HEK293T (cell line): ENCODE measurements around the gene FCRLA.
A peak's percentile ranks its signal among the peaks of the same experiment; 100 is the strongest.

Source experiments
- CTCF ChIA-PET: fragments of 350-600 bp; formaldehyde crosslinking; extraction: SDS; loops from one replicate; lab custom pipeline; 2021; ENCODE audit warnings: antibody characterized with exemption, inconsistent platforms; lab: Yijun Ruan, JAX
- POLR2A ChIA-PET: fragments of 350-600 bp; formaldehyde crosslinking; extraction: SDS; loops from one replicate; lab custom pipeline; 2020; ENCODE audit warnings: antibody characterized with exemption, inconsistent platforms; lab: Yijun Ruan, JAX
- DNase-seq: peaks from one replicate; pipeline ENCODE4 v3.0.0; 2012; ENCODE audit warnings: mixed read lengths; ENCODE audit errors: extremely low spot score
- ARNT ChIP-seq: fragments of 450-650 bp; IDR thresholded peaks from 2 replicates; pipeline ENCODE4 v1.6.1; 2017; ENCODE audit warnings: mild to moderate bottlenecking
- BHLHE40 ChIP-seq: fragments of 450-650 bp; IDR thresholded peaks from 2 replicates; pipeline ENCODE4 v1.6.1; 2016; ENCODE audit warnings: mild to moderate bottlenecking, moderate library complexity, borderline replicate concordance
- CTBP1 ChIP-seq: fragments of 450-650 bp; IDR thresholded peaks from 2 replicates; pipeline ENCODE4 v1.6.1; 2016; ENCODE audit warnings: borderline replicate concordance
- ELF4 ChIP-seq: fragments of 450-650 bp; IDR thresholded peaks from 2 replicates; pipeline ENCODE4 v1.6.1; 2017; ENCODE audit warnings: antibody characterized with exemption
- FOXA1 ChIP-seq: fragments of 450-650 bp; IDR thresholded peaks from 2 replicates; pipeline ENCODE4 v1.6.1; 2016; ENCODE audit warnings: mild to moderate bottlenecking
- FOXK2 ChIP-seq: fragments of 450-650 bp; IDR thresholded peaks from 2 replicates; pipeline ENCODE4 v1.6.1; 2016; ENCODE audit warnings: mild to moderate bottlenecking
- FOXM1 ChIP-seq: fragments of 450-650 bp; IDR thresholded peaks from 2 replicates; pipeline ENCODE4 v1.6.1; 2017; ENCODE audit warnings: mild to moderate bottlenecking, borderline replicate concordance
- HDGF ChIP-seq: fragments of 450-650 bp; IDR thresholded peaks from 2 replicates; pipeline ENCODE4 v1.6.1; 2017; ENCODE audit warnings: antibody characterized with exemption, borderline replicate concordance
- L3MBTL2 ChIP-seq: fragments of 450-650 bp; conservative IDR thresholded peaks from 2 replicates; pipeline ENCODE4 v1.6.1; 2016; ENCODE audit warnings: mild to moderate bottlenecking
- LEF1 ChIP-seq: fragments of 450-650 bp; IDR thresholded peaks from 2 replicates; pipeline ENCODE4 v1.6.1; 2017; ENCODE audit warnings: mild to moderate bottlenecking, borderline replicate concordance
- NFRKB ChIP-seq: fragments of 450-650 bp; IDR thresholded peaks from 2 replicates; pipeline ENCODE4 v1.6.1; 2016; ENCODE audit warnings: mild to moderate bottlenecking, moderate library complexity
- PKNOX1 ChIP-seq: fragments of 450-650 bp; IDR thresholded peaks from 2 replicates; pipeline ENCODE4 v1.6.1; 2016
- SP1 ChIP-seq: fragments of 450-650 bp; IDR thresholded peaks from 2 replicates; pipeline ENCODE4 v1.6.1; 2017
- SUZ12 ChIP-seq: fragments of 450-650 bp; IDR thresholded peaks from 2 replicates; pipeline ENCODE4 v1.6.1; 2016; ENCODE audit warnings: mild to moderate bottlenecking
- TARDBP ChIP-seq: fragments of 450-650 bp; IDR thresholded peaks from 2 replicates; pipeline ENCODE4 v1.6.1; 2016
- ZNF384 ChIP-seq: fragments of 450-650 bp; IDR thresholded peaks from 2 replicates; pipeline ENCODE4 v1.6.1; 2016

Gene FCRLA

DNA sequence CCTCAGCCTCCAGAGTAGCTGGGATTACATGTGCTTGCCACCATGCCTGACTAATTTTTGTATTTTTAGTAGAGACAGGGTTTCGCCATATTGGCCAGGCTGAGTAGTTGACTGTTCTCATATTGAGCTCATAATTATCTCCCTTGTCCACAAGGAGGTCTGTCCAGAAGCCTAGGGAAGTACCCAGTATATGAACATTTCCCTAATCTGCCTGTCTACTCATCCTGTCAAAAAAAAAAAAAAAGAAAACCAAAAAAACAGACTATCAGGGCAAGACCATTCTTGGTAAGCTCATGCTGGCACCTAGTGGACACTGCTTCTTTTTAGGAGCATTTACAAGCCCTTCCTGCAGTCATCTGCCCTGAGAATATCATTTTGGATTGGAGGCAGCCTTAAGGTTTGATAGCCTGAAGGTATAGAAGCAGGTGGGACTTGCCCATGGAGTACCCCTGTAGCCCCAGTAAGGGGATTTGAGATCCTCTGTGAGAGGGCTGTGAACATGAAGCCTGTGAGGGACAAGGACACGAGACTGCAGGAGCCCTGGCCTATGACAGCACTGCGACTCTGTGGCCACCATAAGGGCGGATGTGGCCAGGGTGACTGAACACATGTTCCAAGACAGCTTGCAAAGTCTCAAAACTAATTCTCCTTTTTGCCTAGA, 31.7 kb downstream of the FCRLA start:
- ChIA-PET CTCF (interaction anchor here (0.7 to 1.7 kb wide), 4 partner anchors 10 to 91 kb away, joined by 3 to 8 read pairs (median 3); no protein-coding TSS in a partner anchor), POLR2A (interaction anchor here (2.0 kb wide), 1 partner anchor 12 kb away, joined by 11 read pairs; no protein-coding TSS in a partner anchor)
- peak; percentile 44 for DNase-seq
- TF ChIP-seq ZNF384, result peak; percentile 98
- TF ChIP-seq SP1, result no peak
- TF ChIP-seq NFRKB, result no peak
- TF ChIP-seq FOXK2, result no peak
- no peak for TF ChIP-seq HDGF
- peak; percentile 35; the same call in 1 of the 2 replicates for TF ChIP-seq PKNOX1
- TF ChIP-seq CTBP1, result no peak

GRCh38 chr1:161739865-161740566, 33.0 kb downstream of the FCRLA start:
- no peak for TF ChIP-seq FOXA1
- TF ChIP-seq NFRKB, result no peak
- TF ChIP-seq FOXM1, result no peak
- TF ChIP-seq BHLHE40, result no peak
- POLR2A ChIA-PET, result interaction anchor here (0.6 kb wide), 1 partner anchor 470 kb away, joined by 3 read pairs; no protein-coding TSS in a partner anchor
- no peak for DNase-seq
- CTCF ChIA-PET, result interaction anchor here (1.7 kb wide), 1 partner anchor 13 kb away, joined by 8 read pairs; no protein-coding TSS in a partner anchor

DNA sequence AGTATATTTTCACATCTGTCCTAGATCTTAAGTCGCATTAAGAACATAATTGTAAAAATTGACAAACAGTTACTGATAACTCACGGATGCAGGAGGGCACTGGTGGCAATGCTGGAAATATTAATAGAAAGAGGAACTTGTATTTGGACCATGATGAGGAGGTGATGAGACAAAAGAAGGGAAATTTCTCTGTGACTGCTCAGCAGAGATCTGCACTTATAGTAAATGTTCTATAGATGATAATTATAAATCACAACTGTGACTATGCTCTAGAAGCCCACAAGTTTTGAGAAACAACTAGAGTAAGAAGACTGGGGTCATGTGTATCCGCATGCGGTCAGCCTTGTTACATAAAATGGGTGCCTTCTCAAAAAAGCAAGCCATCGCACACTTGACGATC, 33.9 kb downstream of the FCRLA start:
- ChIA-PET POLR2A (no interaction called here), CTCF (interaction anchor here (0.5 to 0.9 kb wide), 3 partner anchors 106 to 562 kb away, joined by 3 to 4 read pairs (median 3); no protein-coding TSS in a partner anchor)
- DNase-seq, result no peak
- TF ChIP-seq CTBP1, result no peak
- no peak for TF ChIP-seq SP1
- no peak for TF ChIP-seq NFRKB
- TF ChIP-seq ELF4, result no peak
- TF ChIP-seq BHLHE40, result no peak
- TF ChIP-seq ARNT, result no peak

DNA sequence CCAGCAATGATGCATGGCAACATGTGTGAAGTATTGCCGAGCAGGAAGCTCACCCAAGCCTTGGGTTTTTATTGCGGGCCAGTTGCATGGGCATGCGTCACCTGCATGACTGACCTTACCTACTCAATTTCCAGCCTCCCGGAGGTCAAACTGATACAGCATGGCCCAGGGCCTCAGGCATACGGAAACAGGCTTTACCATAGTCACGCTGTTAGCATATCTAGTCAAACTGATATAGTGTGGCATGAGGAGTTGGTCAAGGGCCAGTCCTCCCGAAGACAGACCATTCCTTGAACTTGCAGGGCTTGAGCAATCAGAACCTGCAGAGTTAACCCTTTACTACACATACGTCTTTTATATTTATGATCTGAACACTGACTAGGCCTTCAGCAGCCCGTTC, 36.2 kb downstream of the FCRLA start:
- TF ChIP-seq CTBP1, result no peak
- TF ChIP-seq ARNT, result no peak
- no peak for TF ChIP-seq LEF1
- TF ChIP-seq HDGF, result no peak
- TF ChIP-seq ELF4, result no peak
- no peak for TF ChIP-seq TARDBP
- TF ChIP-seq SP1, result no peak
- no peak for TF ChIP-seq L3MBTL2
- TF ChIP-seq SUZ12, result no peak
- TF ChIP-seq FOXM1, result no peak
- no peak for TF ChIP-seq ZNF384
- TF ChIP-seq FOXA1, result no peak
- TF ChIP-seq PKNOX1, result no peak
- TF ChIP-seq NFRKB, result no peak
- no peak for TF ChIP-seq FOXK2
- ChIA-PET POLR2A (no interaction called here), CTCF (no interaction called here)
- no peak for DNase-seq

DNA sequence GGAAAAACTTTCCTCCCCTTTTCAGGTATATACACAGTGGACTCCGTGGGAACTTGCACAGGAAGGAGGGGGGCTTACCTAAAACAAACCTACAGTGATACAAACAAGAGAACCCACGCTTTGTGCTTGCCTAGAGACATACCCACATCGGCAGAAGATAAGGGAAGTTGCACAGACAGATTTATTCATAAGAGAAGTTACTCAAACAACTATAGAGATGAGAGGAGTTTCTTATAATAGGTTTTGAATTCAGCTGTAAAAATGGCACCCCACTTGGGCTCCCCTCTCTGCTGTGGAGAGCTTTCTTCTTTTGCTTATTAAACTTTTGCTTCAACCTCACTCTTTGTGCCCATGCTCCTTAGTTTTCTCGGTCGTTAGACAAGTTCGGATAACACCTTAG, 40.8 kb downstream of the FCRLA start:
- CTCF ChIA-PET, result no interaction called here
- no peak for DNase-seq
- TF ChIP-seq NFRKB, result no peak
- no peak for TF ChIP-seq ELF4
- no peak for TF ChIP-seq SUZ12
- TF ChIP-seq BHLHE40, result no peak
- TF ChIP-seq TARDBP, result no peak
- no peak for TF ChIP-seq ARNT
- no peak for TF ChIP-seq ZNF384
- no peak for TF ChIP-seq PKNOX1
- POLR2A ChIA-PET, result no interaction called here

GRCh38 chr1:161749509-161750407, 42.7 kb downstream of the FCRLA start, which contains the start of gene DUSP12:
DUSP12 (plus strand) TSS chr1:161749786; CDS start chr1:161749802, 16 bp downstream.
- peak; percentile 97 for DNase-seq
- POLR2A ChIA-PET, result interaction anchor here (0.7 to 1.8 kb wide), 11 partner anchors 9 to 502 kb away, joined by 3 to 20 read pairs (median 5); partner anchors contain the start of gene ATF6
- peak; percentile 91 for TF ChIP-seq HDGF
- peak; percentile 69 for TF ChIP-seq NFRKB
- TF ChIP-seq SUZ12, result no peak
- TF ChIP-seq CTBP1, result no peak
- peak; percentile 95 for TF ChIP-seq L3MBTL2
- no peak for TF ChIP-seq SP1
- no peak for TF ChIP-seq ZNF384
- CTCF ChIA-PET, result interaction anchor here (0.7 to 1.9 kb wide), 3 partner anchors 13 to 299 kb away, joined by 3 to 8 read pairs (median 3); no protein-coding TSS in a partner anchor
